ENCODE results near the gene ADRA1B. TPM values are rescaled to one million over a fixed set of nuclear protein-coding genes. Genes with fewer than 3 reads are reported as not detected.

The ADRA1B gene
- total RNA-seq, 1 donor from 2014 or later, result 0.57 TPM

DNA sequence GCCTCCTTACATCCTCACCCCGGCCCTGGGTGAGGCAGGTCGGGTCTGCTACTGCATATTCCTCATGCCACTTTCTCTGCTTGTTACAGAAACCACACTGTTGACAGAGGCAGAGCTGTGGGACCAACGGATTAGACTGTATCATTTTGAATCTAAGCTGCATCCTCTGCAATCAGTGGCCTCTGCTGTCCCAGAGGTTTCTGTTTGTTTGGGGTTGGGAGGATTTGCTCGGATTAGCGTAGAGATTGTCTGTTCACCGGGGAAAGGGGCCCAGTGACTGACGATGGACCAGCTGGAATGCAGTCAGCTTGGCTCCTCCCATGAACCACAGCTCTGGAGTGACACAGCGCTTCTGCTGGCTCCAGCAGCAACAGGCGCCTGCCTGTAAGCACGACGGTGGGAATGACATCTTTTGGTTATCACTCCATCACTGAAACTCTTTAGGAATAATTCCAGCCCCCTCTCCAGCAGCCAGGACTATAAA, 37.3 kb upstream of the ADRA1B start:
- H3K27me3 Mint-ChIP-seq, result peaks cover 21% of the 10 kb centered on the region
- H3K4me3 Mint-ChIP-seq (ENCODE audit: low read depth), result no peak overlapping the region
- H3K9me3 Mint-ChIP-seq (ENCODE audit: low read depth), result no peaks in the 10 kb centered on the region
- DNase-seq (ENCODE audit: low spot score, unreplicated experiment), result no peak
- no peak for TF ChIP-seq CTCF (IDR thresholded peaks at IDR 0.05; ENCODE audit: unreplicated experiment)
- peaks cover 3% of the 10 kb centered on the region for H3K4me1 Mint-ChIP-seq (ENCODE audit: low read depth)
- no peaks in the 10 kb centered on the region for H3K36me3 Mint-ChIP-seq (ENCODE audit: insufficient read depth)
- H3K27ac Mint-ChIP-seq, result no peak overlapping the region

GRCh38 chr5:159880676-159881075, 35.6 kb upstream of the ADRA1B start:
- no peaks in the 10 kb centered on the region for H3K36me3 Mint-ChIP-seq (ENCODE audit: insufficient read depth)
- no peak overlapping the region for H3K4me3 Mint-ChIP-seq (ENCODE audit: low read depth)
- H3K9me3 Mint-ChIP-seq (ENCODE audit: low read depth), result no peaks in the 10 kb centered on the region

GRCh38 chr5:159881967-159882366, 34.3 kb upstream of the ADRA1B start:
- H3K4me3 Mint-ChIP-seq (ENCODE audit: low read depth), result no peak overlapping the region
- H3K27me3 Mint-ChIP-seq, result peaks cover 21% of the 10 kb centered on the region
- no peaks in the 10 kb centered on the region for H3K9me3 Mint-ChIP-seq (ENCODE audit: low read depth)
- H3K4me1 Mint-ChIP-seq (ENCODE audit: low read depth), result peaks cover 3% of the 10 kb centered on the region
- TF ChIP-seq CTCF (IDR thresholded peaks at IDR 0.05; ENCODE audit: unreplicated experiment), result no peak
- no peaks in the 10 kb centered on the region for H3K36me3 Mint-ChIP-seq (ENCODE audit: insufficient read depth)
- DNase-seq (ENCODE audit: low spot score, unreplicated experiment), result no peak
- H3K27ac Mint-ChIP-seq, result no peak overlapping the region

More at GRCh38 chr5:159880676-159881075, 35.6 kb upstream of the ADRA1B start:
- H3K27ac Mint-ChIP-seq, result no peak overlapping the region
- no peak for TF ChIP-seq CTCF (IDR thresholded peaks at IDR 0.05; ENCODE audit: unreplicated experiment)
- H3K27me3 Mint-ChIP-seq, result peaks cover 21% of the 10 kb centered on the region
- H3K4me1 Mint-ChIP-seq (ENCODE audit: low read depth), result peaks cover 3% of the 10 kb centered on the region
- no peak for DNase-seq (ENCODE audit: low spot score, unreplicated experiment)

DNA sequence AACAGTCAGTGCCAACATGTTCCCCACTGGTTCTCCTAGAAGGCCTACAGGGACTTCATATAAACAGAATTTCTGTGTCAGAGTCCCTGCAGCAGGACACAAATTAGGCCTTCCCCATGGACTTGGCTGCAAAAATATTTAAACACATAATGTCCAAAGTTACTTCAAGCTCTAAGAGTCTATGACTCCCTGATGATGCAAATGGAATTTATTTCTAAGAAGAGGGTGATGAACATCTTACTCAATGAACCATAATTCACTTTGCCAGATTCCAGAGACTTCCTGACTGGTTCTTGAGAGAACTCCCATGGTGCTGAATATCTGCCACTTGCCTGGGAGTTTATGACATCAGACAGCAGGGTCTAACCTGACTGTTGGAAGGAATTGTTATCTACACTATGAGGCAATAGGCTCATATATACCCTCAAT, 32.7 kb upstream of the ADRA1B start:
- no peak for DNase-seq (ENCODE audit: low spot score, unreplicated experiment)
- H3K9me3 Mint-ChIP-seq (ENCODE audit: low read depth), result no peaks in the 10 kb centered on the region
- H3K36me3 Mint-ChIP-seq (ENCODE audit: insufficient read depth), result no peaks in the 10 kb centered on the region
- H3K27me3 Mint-ChIP-seq, result peaks cover 21% of the 10 kb centered on the region
- H3K4me3 Mint-ChIP-seq (ENCODE audit: low read depth), result no peak overlapping the region
- H3K27ac Mint-ChIP-seq, result no peak overlapping the region
- H3K4me1 Mint-ChIP-seq (ENCODE audit: low read depth), result peaks cover 3% of the 10 kb centered on the region
- TF ChIP-seq CTCF (IDR thresholded peaks at IDR 0.05; ENCODE audit: unreplicated experiment), result no peak

DNA sequence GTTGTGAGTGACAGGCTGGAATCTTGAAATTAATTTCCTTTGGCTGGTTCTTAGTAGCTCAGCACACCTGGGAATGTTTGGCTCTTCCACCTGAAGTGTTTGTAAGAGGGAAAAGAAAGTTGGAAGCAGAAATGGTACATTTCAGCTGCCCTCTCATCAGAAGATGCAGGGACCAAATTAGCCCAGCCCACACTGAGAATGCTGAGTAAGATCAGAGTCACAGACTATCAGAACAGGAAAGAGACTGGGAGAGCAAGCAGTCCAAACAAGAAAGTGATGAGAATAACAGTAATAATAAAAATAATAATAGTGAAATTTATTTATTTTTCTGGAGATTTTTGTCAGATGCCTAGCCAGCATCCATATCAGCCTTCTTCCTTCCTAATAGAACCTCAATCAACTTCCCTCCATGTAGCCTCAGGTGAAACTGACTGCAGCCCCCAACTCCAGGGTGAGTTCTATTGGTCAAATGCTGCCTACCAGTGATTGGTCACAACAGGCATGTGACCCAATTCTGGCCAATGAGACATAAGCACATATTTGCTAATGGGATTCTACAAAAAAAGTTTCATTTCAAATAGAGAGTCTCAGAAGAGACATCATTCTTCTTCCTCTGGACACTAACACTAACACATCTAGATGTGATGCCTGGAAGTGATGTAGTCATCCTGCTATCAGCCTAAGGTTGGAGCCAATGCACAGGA, 31.2 kb upstream of the ADRA1B start:
- TF ChIP-seq CTCF (IDR thresholded peaks at IDR 0.05; ENCODE audit: unreplicated experiment), result no peak
- H3K4me1 Mint-ChIP-seq (ENCODE audit: low read depth), result no peaks in the 10 kb centered on the region
- H3K27ac Mint-ChIP-seq, result no peak overlapping the region
- no peaks in the 10 kb centered on the region for H3K36me3 Mint-ChIP-seq (ENCODE audit: insufficient read depth)
- DNase-seq (ENCODE audit: low spot score, unreplicated experiment), result no peak
- no peaks in the 10 kb centered on the region for H3K9me3 Mint-ChIP-seq (ENCODE audit: low read depth)
- no peak overlapping the region for H3K4me3 Mint-ChIP-seq (ENCODE audit: low read depth)
- peaks cover 15% of the 10 kb centered on the region for H3K27me3 Mint-ChIP-seq

All from progenitor cell of endocrine pancreas (in vitro differentiated cells).